Measurements from ENCODE around the gene DROSHA.
"Not testable (repeated sequence)": the region's sequence is repeated elsewhere in the genome, so short reads cannot be mapped to it uniquely, and the experiment has no call there.

The DROSHA gene

DNA sequence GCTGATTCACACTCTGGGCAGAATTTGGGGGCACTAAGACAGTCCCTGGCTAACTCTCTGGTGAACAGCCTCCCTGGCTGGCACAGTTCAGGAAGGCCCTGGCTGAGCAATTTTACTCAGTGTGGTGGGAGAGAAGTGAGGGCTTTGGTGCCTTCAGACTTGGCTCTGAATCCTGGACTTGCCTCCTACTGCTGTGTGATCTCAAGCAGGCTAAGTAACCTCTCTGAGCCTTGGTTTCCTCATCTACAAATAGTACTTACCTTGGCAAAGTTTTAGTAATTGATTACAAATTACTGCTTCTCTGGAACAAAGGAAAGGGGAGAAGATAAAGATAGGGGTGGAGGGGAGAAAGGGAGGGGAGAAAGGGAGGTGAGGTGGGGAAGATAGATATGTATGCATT, 153.8 kb downstream of the DROSHA start:
- DNase-seq: no peak

DNA sequence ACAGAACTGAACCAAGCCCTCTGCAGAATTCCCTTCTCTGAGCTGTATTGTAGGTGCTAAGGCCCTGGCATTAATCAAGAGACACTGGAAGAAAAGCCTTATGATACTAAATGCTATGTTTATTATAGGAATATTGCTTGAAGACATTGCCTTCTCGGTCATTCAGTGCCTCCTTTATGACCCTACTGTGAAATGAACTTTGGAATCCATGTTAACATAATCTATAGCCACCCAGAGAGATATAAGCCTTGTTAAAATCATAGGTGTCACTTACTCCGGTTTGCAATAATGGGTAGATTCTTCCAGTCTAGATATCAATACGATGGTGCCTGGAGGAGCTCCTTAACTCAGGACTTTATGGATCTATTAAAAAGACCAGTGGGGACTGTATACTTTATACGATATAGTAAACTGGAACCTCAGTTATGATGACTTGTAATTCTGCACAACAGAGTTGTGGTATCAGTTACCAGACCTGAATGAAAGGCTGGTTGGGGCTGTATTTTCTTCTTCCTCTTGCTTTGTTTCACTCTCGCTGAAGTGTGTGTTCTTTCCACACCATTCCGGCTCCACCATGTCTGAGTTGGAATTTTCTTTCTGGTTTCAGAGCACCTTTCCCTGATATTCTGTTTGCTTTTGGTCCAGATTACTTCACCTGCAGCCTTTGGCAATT, 154.5 kb downstream of the DROSHA start:
- DNase-seq: no peak

DNA sequence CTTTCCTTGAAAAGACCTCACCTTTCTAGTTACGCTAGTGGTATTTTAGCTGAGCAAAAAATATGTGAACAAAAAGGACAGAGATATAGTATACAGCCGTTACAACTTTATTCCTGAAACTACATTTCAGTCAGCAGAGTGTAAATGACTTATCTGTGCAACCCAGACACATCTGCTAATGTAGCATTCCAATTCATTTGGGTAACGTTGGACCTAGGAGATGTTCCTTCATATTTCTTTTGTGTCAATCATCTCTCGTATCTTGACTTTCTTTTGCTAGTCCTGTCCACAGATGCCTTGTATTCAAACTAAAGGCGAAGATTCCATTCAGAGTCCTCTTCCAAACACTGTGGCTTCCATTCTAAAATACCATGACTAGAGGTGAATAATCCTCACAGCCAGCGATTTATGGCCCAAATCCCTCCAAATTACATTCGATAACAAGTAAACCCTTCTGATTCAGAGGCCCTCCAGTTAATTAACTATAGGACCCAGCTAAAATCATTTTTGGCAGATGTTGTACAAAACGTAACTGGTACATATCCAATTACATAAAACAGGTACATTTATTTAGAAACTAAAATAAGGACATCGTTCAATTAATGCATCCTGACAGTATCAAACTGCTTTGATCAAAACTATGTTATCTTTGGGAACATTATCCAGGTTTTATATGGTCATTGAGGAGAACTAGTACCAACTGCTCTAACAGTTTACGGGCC, 155.7 kb downstream of the DROSHA start:
- no peak for DNase-seq

DNA sequence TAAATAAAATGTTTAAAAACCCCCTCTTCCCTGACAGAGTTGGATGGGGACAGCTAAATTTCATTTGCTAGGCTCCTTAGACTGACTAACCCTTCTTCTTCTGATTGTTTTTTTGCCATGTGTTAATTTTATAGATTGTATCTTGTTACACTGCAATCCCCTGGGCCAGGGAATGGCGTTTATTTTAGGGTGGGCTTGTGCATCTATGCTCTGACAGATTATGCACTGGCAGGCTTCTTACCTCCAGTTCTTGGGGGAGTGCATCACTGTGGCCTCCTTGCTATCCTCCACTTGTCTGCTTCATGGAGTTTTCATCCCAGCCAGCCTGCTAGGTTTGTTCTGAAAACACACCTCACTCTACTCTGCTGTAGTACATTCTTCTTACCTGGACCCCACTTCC, 159.8 kb downstream of the DROSHA start:
- DNase-seq: no peak

DNA sequence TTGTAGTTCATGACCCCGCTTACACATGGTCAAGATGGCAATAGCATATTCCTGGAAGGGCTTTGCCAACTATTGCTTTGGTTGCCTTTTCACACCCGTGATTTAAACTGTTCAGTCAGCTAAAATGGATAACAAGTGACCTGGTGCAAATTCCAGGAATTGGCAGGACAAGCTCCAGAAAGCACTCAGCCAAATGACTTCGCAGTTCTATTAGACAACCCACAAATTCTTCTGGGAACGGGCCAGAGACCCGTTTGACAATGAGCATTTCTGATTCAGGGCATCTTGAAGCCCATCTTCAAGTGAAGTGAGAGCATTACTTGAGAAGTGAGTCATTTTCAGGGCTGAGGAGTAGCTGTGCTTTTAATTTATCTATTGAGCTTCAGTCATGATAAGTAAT, 165.0 kb downstream of the DROSHA start:
- no peak for DNase-seq

DNA sequence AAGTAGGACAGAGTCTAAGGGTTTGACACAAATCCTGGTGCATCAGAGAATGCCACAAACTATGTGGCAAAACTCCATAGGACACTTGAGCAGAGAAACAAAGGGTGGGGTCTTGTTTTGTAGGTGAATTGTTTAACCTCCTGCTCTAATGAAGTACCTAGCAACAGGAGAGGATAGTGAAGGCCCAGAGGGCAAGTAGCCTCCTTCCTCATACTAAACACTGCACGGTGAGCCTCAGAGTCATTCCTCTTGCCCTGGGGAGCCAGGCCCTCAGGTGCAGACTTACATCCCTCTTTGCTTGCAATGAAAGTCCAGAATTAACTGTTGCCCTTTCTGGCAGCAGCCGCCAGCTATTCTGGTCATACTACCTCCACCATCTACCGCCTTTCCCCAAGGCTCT, 166.1 kb downstream of the DROSHA start:
- DNase-seq: no peak

DNA sequence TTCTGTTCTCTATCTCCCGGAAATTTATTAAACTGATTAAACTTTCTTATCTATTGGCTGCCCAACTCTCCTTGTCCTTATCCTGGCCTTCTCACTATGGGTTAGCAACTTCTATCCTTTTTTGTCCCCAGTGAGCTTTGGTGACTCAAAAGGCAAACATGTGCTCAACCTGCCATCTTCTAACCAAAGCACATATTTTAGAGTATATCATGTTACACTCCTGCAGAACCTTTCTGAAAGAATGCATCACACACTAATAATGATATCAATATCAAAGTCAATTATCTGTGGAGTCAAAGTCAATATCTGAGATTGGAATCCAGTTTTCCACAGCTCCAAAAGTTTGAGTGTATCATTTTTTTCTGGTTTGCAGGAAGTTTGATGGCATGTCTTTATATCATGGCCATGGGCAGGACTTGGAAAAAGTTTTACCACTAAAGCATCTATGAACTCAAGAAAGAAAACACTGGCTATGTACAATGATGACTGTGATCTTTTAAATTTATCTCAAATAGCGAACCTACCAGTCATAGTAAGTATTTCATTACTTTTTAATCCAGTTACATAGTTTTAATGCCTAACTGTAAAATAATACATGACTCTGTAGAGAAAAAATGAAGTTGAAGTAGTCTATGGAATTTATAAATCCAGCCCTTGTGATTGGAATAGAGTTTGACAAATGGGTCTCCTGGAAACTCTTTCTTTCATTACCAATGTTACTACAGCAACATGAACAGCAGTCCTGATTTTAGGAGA, 166.8 kb downstream of the DROSHA start:
- no peak for DNase-seq

DNA sequence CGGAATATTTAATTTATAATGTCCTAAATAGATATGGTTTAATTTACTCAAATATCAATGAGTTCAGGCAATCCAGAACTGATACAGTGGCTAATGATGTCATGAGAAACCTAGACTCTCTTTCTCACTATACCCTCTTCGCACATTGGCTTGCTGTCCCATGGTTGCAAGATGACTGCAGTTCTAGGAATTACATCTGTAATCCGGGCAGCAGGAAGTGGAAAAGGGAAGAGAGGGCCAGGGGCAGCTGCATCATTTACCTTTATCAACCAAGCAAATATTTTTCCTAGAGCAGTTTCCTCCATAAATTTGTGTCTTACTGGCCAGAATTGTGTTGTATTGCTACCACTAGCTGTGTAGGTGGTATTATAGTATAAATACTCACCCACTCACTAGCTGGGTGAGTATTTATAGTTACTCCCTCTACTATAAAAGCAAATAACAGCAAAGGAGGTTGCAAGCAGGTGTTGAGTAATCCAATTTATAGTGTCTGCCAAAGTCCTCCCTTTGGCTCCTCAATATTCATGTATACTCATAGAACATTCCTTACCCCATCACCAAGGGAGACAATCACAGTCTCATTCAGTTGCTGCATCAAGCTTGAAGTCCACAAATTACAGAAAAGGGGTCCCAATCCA, 168.8 kb downstream of the DROSHA start:
- DNase-seq: no peak

DNA sequence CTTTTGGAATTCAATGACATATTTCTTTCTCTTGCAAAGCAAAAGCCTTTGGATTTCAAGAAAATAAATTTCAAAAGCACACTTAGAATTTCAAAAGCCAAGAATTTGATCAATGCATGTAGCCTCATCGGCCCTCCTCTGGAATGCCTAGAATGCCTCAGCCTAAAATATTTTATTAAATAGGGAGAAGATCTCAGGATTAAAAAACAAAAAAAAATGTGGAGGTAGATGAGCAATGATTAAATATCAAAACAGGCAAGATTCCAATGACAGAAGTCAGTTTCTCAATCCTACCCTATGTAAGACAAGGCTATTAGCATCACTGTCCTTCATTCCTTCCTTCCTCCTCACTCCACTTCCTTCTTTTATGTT, 169.4 kb downstream of the DROSHA start:
- DNase-seq: no peak

DNA sequence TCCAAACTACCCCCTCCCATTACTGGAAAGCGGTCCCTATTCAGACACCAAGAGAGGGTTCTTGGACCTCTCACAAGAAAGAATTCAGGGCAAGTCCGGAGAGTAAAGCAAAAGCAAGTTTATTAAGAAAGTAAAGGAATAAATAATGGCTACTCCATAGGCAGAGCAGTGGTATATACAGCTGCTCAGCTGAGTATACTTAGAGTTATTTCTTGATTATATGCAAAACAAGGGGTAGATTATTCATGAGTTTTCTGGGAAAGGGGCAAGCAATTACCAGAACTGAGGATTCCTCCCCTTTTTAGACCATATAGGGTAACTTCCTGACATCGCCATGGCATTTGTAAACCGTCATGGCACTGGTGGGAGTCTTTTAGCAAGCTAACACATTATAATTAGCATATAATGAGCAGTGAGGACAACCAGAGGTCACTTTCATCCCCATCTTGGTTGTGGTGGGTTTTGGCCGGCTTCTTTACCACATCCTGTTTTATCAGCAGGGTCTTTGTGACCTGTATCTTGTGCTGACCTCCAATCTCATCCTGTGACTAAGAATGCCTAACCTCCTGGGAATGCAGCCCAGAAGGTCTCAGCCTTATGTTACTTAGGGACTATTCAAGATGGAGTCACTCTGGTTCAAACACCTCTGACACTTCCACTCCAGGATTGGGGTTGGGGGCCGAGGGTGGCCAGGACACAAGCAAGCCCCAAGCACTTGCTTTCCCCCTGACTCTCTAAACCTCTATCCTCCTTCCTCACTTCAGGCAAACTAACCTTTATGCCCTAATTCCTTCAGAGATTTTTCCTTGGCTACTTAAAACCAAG, 170.0 kb downstream of the DROSHA start:
- DNase-seq: not testable (repeated sequence)

DNA sequence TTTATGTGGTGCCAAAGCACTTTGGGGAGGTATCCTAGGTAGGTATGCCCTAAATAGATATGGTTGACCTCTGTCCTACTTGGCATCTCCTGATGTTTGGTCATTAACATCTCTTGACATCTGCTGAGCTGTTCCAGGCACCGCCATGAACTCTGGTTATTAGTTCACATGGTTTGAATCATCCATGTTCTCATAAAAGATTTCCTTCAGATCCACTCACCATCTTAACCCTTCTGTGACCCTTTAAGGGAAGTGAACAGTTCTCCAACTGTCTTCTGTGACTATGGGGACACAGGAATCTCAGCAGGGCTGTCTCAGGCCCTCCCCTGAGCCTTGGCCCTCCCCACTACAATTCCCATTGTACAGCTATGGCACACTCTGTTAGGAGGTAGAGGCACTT, 170.7 kb downstream of the DROSHA start:
- DNase-seq: no peak

DNA sequence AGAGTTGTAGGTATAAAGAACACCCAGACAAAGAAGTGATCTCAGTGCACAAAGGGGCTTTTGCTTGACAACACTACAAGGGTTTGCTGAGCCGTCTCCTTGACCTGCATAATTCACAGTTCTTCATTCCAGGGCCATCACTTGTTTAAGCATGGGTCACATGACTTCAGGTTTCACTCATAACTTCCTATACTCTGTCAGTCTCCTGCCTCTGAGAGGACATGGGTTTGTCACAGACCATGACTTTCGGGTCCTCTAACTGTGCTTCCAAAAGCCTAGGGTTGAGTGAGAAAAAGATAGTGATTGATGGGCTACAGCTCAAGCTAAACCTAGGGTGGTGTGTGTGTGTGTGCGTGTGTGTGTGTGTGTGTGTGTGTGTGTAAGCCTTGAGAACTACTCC, 172.1 kb downstream of the DROSHA start:
- no peak for DNase-seq

DNA sequence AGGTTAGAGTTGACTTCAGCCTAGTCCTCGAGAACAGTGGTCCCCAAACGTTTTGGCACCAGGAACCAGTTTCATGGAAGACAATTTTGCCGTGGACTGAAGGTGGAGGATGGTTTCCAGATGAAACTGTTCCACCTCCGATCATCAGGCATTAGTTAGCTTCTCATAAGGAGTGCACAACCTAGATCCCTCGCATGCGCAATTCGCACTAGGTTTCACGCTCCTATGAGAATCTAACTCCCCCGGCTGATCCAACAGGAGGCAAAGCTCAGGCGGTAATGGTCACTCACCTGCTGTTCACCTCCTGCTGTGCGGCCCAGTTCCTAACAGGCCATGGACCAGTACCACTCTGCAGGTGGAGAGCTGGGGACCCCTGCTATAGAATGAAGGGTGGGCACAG, 174.9 kb downstream of the DROSHA start:
- DNase-seq: no peak

DNA sequence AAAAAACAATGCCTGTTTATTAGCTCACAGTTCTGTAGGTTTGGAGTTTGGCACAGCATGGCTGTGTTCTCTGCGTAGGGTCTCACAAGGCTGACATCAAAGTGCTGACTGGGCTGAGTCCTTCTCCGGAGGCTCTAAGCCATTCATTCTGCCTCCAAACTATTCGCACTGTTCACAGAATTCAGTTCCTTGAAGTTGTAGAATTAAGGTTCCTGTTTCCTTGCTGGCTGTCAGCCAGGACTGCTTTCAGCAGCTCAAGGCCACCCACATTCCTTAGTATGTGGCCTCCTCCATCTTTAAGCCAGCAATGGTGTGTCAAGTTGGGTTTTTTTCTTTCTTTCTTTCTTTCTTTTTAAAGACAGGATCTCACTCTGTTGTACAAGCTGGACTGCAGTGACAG, 176.6 kb downstream of the DROSHA start:
- DNase-seq: no peak

Measured in CD4-positive, alpha-beta T cell treated with Interleukin-17A for 1 hour (primary cell).